ENCODE results near the gene TATDN2. TPM values are rescaled to one million over a fixed set of nuclear protein-coding genes. Genes with fewer than 3 reads are reported as not detected.

The TATDN2 gene
- polyA plus RNA-seq, 2 of the 4 experiments (the other 2 are of a cell fraction) = 22.4 to 34.9 TPM

DNA sequence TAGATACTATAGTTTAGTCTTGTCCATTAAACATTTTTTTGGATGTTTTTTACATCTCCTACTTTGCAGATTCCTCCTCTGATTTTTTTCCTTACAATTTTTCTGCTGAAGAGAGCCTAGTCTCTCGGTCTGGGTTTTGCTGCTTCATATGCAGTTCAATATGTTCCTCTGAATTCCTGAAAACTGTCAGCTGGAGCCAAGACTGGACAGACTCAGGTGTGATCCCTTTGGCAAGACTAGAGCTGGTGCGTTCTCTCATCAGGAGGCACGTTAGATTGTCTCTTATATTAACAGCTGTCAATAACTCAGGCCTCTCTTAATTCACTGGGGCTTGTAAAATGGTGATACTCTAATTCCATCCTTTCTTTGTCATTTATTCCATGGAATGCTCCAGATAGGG is 57.9 kb downstream of the TATDN2 start:
- Histone ChIP-seq H3K9me3 (no peaks in the 10 kb centered on the region), H3K4me1 (peaks cover 4% of the 10 kb centered on the region; the same call in 1 of the 3 replicates), H3K4me3 (no peak overlapping the region), H3K27ac (no peak overlapping the region), H3K4me2 (no peak overlapping the region)
- FAIRE-seq (no peak), ATAC-seq (no peak), DNase-seq (ENCODE audit: low read depth in 1 of 2, low spot score in 1 of 2) (no peak)
- WGBS (ENCODE audit: missing lambda C conversion rate) = 100% methylated on average over 3 of the region's 3 CpGs
- ChIA-PET CTCF (interaction anchor here (0.9 to 4.7 kb wide), 3 partner anchors 19 to 43 kb away, joined by 3 to 25 read pairs (median 7); no protein-coding TSS in a partner anchor), POLR2A (no interaction called here)
- no peak for TF ChIP-seq ESRRA (IDR thresholded peaks at IDR 0.05; ENCODE audit: borderline replicate concordance, low read length)
- TF ChIP-seq CHD2 (IDR thresholded peaks at IDR 0.05; ENCODE audit: low read length, partially characterized antibody) = no peak
- TF ChIP-seq RFX5 (IDR thresholded peaks at IDR 0.05) = no peak

- no peak for FAIRE-seq
- Histone ChIP-seq H3K4me3 (no peak overlapping the region), H3K9me3 (no peaks in the 10 kb centered on the region), H3K27ac (no peak overlapping the region), H3K4me1 (peaks cover 4% of the 10 kb centered on the region; the same call in 1 of the 3 replicates), H3K4me2 (no peak overlapping the region)
- ATAC-seq = no peak
- 92% methylated on average over 7 of the region's 7 CpGs for WGBS (ENCODE audit: missing lambda C conversion rate)
- TF ChIP-seq RARB (CRISPR knock-in tag; IDR thresholded peaks at IDR 0.05) (no peak), EP300 (IDR thresholded peaks at IDR 0.05) (no peak)
- ChIA-PET POLR2A (interaction anchor here (1.1 kb wide), 1 partner anchor 12 kb away, joined by 3 read pairs; the partner anchor contains the start of gene SEC13), CTCF (interaction anchor here (1.7 kb wide), 1 partner anchor 18 kb away, joined by 3 read pairs; no protein-coding TSS in a partner anchor)
- DNase-seq (ENCODE audit: low read depth in 1 of 2, low spot score in 1 of 2) = no peak
Observed at GRCh38 chr3:10308678-10309077, 60.4 kb downstream of the TATDN2 start.

DNA sequence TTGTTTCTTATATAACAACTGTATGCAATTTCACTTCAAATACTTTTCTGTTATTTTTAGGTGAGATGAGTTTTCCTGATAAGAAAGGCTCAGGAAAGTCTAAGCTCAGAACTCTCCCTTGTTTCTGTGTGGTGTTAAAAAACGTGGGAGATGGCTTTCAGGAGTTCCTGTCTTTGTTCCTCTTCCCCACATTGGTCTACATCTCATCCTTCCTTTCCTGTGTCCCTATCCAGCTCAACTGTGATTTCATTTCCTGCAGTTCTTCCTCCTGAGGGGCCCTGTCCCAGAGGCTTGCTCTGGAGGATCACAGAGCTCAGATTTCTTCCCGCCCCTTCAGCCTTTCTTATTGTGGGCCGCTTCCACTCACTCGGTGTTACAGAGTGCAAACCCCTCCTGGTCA is 61.5 kb downstream of the TATDN2 start:
- no peaks in the 10 kb centered on the region for H3K9me3 ChIP-seq
- no peak overlapping the region for H3K27ac ChIP-seq
- ChIA-PET POLR2A (interaction anchor here (0.6 to 1.1 kb wide), 2 partner anchors 11 to 309 kb away, joined by 3 to 7 read pairs; partner anchors contain the start of gene SEC13), CTCF (interaction anchor here (1.3 kb wide), 1 partner anchor 9 kb away, joined by 3 read pairs; no protein-coding TSS in a partner anchor)
- peaks cover 4% of the 10 kb centered on the region; the same call in 1 of the 3 replicates for H3K4me1 ChIP-seq
- no peak for DNase-seq (ENCODE audit: low read depth in 1 of 2, low spot score in 1 of 2)
- WGBS (ENCODE audit: missing lambda C conversion rate) = 79% methylated on average over 4 of the region's 4 CpGs
- TF ChIP-seq EP300 (IDR thresholded peaks at IDR 0.05) (no peak), HEYL (CRISPR knock-in tag; IDR thresholded peaks at IDR 0.05) (no peak), SMC3 (IDR thresholded peaks at IDR 0.05) (no peak), ZC3H11A (IDR thresholded peaks at IDR 0.05) (no peak), ESRRA (IDR thresholded peaks at IDR 0.05; ENCODE audit: borderline replicate concordance, low read length) (no peak)
- FAIRE-seq = no peak
- no peak for ATAC-seq
- no peak overlapping the region for H3K4me3 ChIP-seq
- H3K4me2 ChIP-seq = no peak overlapping the region

DNA sequence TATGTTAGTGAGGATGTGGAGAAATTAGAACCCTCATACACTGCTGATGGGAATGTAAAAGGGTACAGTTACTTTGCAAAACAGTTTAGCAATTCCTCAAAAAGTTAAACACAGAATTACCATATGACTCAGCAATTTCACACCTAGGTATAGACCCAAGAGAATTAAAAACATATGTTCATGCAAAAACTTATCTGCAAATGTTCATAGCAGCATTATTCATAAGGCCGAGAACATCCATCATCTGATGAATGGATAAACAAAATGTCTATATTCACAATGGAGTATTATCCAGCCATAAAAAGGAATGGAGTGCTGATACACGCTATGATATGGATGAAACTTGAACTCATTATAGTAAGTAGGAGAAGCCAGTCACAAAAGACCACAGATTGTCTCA is 62.3 kb downstream of the TATDN2 start:
- H3K4me1 ChIP-seq = peaks cover under 1% of the 10 kb centered on the region; the same call in 1 of the 3 replicates
- DNase-seq (ENCODE audit: low read depth in 1 of 2, low spot score in 1 of 2) (no peak), FAIRE-seq (no peak), ATAC-seq (no peak)
- POLR2A ChIA-PET = no interaction called here
- H3K4me3 ChIP-seq = no peak overlapping the region
- TF ChIP-seq NFE2L2 (conservative IDR thresholded peaks at IDR 0.05; ENCODE audit: low read length) (peak; percentile 93), ZFP36 (IDR thresholded peaks at IDR 0.05; ENCODE audit: borderline replicate concordance, partially characterized antibody) (no peak), MAFK (IDR thresholded peaks at IDR 0.05; ENCODE audit: partially characterized antibody) (peak; percentile 94), EHMT2 (IDR thresholded peaks at IDR 0.05; ENCODE audit: low read depth) (no peak)
- CTCF ChIA-PET = interaction anchor here (1.3 kb wide), 1 partner anchor 8 kb away, joined by 3 read pairs; no protein-coding TSS in a partner anchor
- 97% methylated on average over 2 of the region's 2 CpGs for WGBS (ENCODE audit: missing lambda C conversion rate)
- no peak overlapping the region for H3K4me2 ChIP-seq
- peak overlapping the region in 1 of 2 experiments; percentile 39; a peak in 1 of 6 replicates for H3K27ac ChIP-seq
- no peaks in the 10 kb centered on the region for H3K9me3 ChIP-seq

- ChIA-PET CTCF (interaction anchor here (0.6 to 1.3 kb wide), 4 partner anchors 9 to 365 kb away, joined by 3 to 5 read pairs (median 4); partner anchors contain the start of genes IRAK2 and SEC13), POLR2A (no interaction called here)
- H3K4me1 ChIP-seq = no peaks in the 10 kb centered on the region
- no peak overlapping the region for H3K27ac ChIP-seq
- H3K4me3 ChIP-seq = no peak overlapping the region
- no peak for DNase-seq (ENCODE audit: low read depth in 1 of 2, low spot score in 1 of 2)
- H3K4me2 ChIP-seq = no peak overlapping the region
- no peaks in the 10 kb centered on the region for H3K9me3 ChIP-seq
- WGBS (ENCODE audit: missing lambda C conversion rate) = 94% methylated on average over 13 of the region's 13 CpGs
- no peak for FAIRE-seq
- TF ChIP-seq MAFK (IDR thresholded peaks at IDR 0.05; ENCODE audit: partially characterized antibody) (no peak), EP300 (IDR thresholded peaks at IDR 0.05) (no peak), BHLHE40 (IDR thresholded peaks at IDR 0.05; ENCODE audit: low read depth, low read length) (no peak), CBX8 (IDR thresholded peaks at IDR 0.05) (no peak), NPAS2 (CRISPR knock-in tag; IDR thresholded peaks at IDR 0.05; ENCODE audit: borderline replicate concordance) (no peak), GATA3 (IDR thresholded peaks at IDR 0.05; ENCODE audit: borderline replicate concordance) (no peak)
- ATAC-seq = peak; percentile 20 to 33; a peak in 3 of 6 replicates
Observed at GRCh38 chr3:10311710-10312109, 63.5 kb downstream of the TATDN2 start.
